Upper lobe of right lung (tissue), 1 donor: Measurements from ENCODE around the gene MED25. TPM values are rescaled to one million over a fixed set of nuclear protein-coding genes. Genes with fewer than 3 reads are reported as not detected.

ENCODE experiments used
- ATAC-seq: fragments of 200-7000 bp; cut with Tn5 transposase; one replicate; pipeline ENCODE4 v1.9.1; 2020; ENCODE audit warnings: mild to moderate bottlenecking, moderate library complexity
- DNase-seq: peaks from one replicate; pipeline ENCODE4 v3.0.0-alpha.2; 2020
- H3K27ac ChIP-seq: fragments of 200-600 bp; one replicate; pipeline ENCODE4 v1.8.0; 2022
- H3K27me3 ChIP-seq: fragments of 200-600 bp; one replicate; pipeline ENCODE4 v1.8.0; 2022; ENCODE audit warnings: mild to moderate bottlenecking
- H3K36me3 ChIP-seq: fragments of 200-600 bp; one replicate; pipeline ENCODE4 v1.8.0; 2022
- H3K4me1 ChIP-seq: fragments of 200-600 bp; one replicate; pipeline ENCODE4 v1.8.0; 2022
- H3K4me3 ChIP-seq: fragments of 200-600 bp; one replicate; pipeline ENCODE4 v1.8.0; 2022; ENCODE audit warnings: mild to moderate bottlenecking
- H3K9me3 ChIP-seq: fragments of 200-600 bp; one replicate; pipeline ENCODE4 v1.8.0; 2022
- intact Hi-C: fragments of 100-400 bp; cut with DNase I; formaldehyde crosslinking; loops from one replicate; pipeline ENCODE4 v1.11.0; 2022
- total RNA-seq: library from RNA; stranded (reverse); fragmentation: NEBNext Ultra II Directional; extraction: Animal tissue kit (Norgen Biotek cat#: 25700); gene quantifications from one replicate; pipeline ENCODE4 v1.2.1, GENCODE V29; 2021
- TF ChIP-seq, protein P1 (sequence below): fragments of 200-600 bp; IDR thresholded peaks from one replicate; pipeline ENCODE4 v1.8.0; 2022; ENCODE audit warnings: antibody characterized with exemption
- donor health status: DM: no; HTN: yes; CAD: no; lungs with severe emphysema.

Gene MED25
- total RNA-seq, 1 donor from 2014 or later, result 45.9 TPM

DNA sequence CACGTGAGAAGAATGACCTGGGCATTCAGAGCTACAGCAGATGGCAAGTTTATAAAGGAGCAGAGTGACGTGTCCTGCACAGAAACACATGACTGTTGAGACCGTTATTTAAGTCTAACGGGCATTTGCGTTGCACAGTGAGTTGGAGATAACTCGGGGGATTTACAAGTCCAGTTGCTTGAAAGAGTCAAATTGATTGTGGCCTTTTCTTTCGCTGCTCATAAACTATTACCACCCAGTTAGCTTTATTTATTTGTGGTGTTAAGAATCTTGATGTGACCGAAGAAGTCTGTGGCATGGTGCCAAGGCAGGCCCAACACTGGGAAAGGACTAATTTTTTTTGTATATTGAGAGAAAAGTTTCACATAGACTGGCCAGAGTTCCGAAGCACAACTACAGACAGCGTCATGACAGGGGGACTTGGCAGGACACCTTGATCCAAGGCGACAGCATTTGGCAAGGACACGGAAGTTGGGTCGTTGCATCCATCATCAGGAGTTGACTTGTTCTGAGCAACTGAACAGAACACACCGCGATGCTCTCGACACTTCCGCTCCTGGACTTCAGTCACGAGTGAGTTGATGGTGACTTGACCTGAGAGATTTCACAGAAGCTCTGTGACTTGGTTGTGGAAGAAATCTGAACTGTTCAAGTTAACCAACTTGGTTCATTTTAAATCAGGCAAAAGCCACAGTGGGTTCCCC is 20.9 kb downstream of the MED25 start:
- Histone ChIP-seq H3K36me3 (peaks cover 41% of the 10 kb centered on the region), H3K27ac (no peak overlapping the region), H3K9me3 (no peaks in the 10 kb centered on the region), H3K4me1 (no peaks in the 10 kb centered on the region), H3K4me3 (no peak overlapping the region), H3K27me3 (no peaks in the 10 kb centered on the region)
- TF ChIP-seq, protein P1, sequence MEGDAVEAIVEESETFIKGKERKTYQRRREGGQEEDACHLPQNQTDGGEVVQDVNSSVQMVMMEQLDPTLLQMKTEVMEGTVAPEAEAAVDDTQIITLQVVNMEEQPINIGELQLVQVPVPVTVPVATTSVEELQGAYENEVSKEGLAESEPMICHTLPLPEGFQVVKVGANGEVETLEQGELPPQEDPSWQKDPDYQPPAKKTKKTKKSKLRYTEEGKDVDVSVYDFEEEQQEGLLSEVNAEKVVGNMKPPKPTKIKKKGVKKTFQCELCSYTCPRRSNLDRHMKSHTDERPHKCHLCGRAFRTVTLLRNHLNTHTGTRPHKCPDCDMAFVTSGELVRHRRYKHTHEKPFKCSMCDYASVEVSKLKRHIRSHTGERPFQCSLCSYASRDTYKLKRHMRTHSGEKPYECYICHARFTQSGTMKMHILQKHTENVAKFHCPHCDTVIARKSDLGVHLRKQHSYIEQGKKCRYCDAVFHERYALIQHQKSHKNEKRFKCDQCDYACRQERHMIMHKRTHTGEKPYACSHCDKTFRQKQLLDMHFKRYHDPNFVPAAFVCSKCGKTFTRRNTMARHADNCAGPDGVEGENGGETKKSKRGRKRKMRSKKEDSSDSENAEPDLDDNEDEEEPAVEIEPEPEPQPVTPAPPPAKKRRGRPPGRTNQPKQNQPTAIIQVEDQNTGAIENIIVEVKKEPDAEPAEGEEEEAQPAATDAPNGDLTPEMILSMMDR, result no peak
- DNase-seq (no peak), ATAC-seq (no peak)
- intact Hi-C loops, result no loop called here

GRCh38 chr19:49839713-49840112 is 21.6 kb downstream of the MED25 start:
- H3K4me1 ChIP-seq, result no peaks in the 10 kb centered on the region
- H3K27me3 ChIP-seq, result no peaks in the 10 kb centered on the region
- ATAC-seq, result no peak
- H3K27ac ChIP-seq, result no peak overlapping the region
- no peaks in the 10 kb centered on the region for H3K9me3 ChIP-seq
- DNase-seq, result no peak
- H3K36me3 ChIP-seq, result peaks cover 35% of the 10 kb centered on the region
- intact Hi-C loops, result no loop called here
- TF ChIP-seq, protein P1, result no peak
- H3K4me3 ChIP-seq, result no peak overlapping the region

DNA sequence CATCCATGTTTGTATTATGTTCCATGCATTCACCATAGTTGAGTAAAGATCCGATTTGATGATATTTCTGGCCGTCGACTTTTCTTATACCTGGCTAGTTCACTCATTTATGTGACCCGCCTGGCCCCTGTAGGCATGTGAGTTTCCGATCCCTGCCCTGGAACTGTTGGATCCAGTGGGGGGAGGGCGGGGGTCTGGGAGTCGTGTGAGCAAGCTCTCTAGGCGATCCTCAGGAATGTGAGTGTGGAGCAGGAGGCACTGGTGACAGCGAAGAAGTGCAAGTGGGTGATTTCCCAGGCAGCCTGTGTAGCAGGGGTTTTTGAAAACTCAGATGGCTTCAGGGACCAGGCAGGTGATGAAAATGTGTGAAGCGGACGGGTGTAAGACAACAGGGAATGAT is 22.2 kb downstream of the MED25 start:
- Histone ChIP-seq H3K27ac (no peak overlapping the region), H3K36me3 (peaks cover 29% of the 10 kb centered on the region), H3K27me3 (no peaks in the 10 kb centered on the region), H3K9me3 (no peaks in the 10 kb centered on the region), H3K4me1 (no peaks in the 10 kb centered on the region), H3K4me3 (no peak overlapping the region)
- TF ChIP-seq, protein P1, result no peak
- ATAC-seq, result no peak
- intact Hi-C loops, result no loop called here
- no peak for DNase-seq

GRCh38 chr19:49840736-49841249 is 22.7 kb downstream of the MED25 start:
- TF ChIP-seq, protein P1, result no peak
- H3K36me3 ChIP-seq, result peaks cover 24% of the 10 kb centered on the region
- no peaks in the 10 kb centered on the region for H3K9me3 ChIP-seq
- no peak overlapping the region for H3K4me3 ChIP-seq
- no peaks in the 10 kb centered on the region for H3K4me1 ChIP-seq
- ATAC-seq (no peak), DNase-seq (no peak)
- no peak overlapping the region for H3K27ac ChIP-seq
- intact Hi-C loops, result no loop called here
- H3K27me3 ChIP-seq, result no peaks in the 10 kb centered on the region

DNA sequence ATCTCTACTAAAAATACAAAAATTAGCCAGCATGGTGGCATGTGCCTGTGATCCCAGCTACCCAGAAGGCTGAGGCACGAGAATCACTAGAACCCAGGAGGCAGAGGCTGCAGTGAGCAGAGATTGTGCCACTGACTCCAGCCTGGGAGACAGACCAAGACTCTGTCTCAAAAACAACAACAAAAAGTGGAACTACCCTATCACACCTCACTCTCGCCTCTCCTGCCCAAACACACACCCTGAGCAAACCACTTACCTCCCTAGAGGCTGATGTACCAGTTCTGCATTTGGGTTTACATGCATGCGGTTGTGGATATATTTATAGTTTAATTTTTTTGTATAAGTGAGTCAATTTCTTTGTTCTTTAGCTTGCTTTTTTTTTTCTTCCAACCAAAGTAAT is 25.2 kb downstream of the MED25 start:
- Histone ChIP-seq H3K27ac (no peak overlapping the region), H3K27me3 (no peaks in the 10 kb centered on the region), H3K4me3 (no peak overlapping the region), H3K4me1 (peaks cover 3% of the 10 kb centered on the region), H3K36me3 (peaks cover 10% of the 10 kb centered on the region), H3K9me3 (no peaks in the 10 kb centered on the region)
- intact Hi-C loops, result no loop called here
- no peak for DNase-seq
- ATAC-seq, result no peak
- TF ChIP-seq, protein P1, result no peak
